Endometrium (tissue), 2 donors: ENCODE measurements around the gene ADAM10.

ENCODE experiments used
- FAIRE-seq: peaks from 2 replicates; lab custom pipeline; 2012; peaks lifted over from hg19 to GRCh38; lab: Jason Lieb, UNC
- donor health status: control.
- donor health status: control.

ADAM10 gene

DNA sequence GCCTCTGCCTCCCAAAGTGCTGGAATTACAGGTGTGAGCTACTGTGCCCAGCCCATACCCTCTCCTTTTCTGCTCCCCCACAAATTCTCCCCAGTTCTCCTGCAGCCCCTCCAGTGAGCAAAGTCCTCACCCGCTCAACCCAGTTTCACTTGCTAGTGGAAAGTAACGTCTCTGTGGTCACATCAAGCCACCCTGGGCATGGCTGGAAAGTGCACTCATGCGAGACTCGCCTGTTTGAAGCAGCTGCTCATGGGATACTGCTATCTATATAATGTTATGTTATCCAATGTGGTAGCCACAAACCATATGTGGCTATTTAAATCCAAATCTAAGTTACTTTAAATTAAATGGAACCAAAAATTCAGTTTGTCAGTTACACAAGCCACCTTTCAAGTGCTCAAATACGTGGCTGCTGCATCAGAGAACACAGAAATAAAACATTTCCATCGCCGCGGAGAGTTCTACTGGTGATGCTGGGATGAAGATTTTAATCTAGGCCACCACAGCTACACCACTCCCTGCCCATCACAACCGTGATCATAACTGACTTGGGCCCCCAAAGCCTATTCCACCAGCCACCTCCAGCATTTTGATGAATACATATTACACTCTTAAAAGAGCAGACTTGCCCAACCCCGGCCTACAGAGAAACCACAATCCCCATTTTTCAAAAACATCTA, 198.3 kb downstream of the ADAM10 start:
- FAIRE-seq, result no peak

DNA sequence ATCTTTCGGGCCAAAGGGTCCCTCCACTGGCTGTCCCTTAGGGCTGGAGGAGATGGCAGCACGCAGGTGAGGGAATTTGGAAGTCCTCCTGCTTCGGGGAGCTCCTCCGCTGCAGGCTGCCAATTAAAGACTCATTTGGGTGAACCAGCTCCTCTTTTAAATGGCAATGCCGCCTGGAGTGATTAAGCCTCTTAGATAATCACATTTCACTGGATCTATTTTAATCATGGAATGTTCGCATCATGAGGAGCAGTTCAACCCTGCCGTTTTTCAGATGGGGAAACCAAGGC, 199.8 kb downstream of the ADAM10 start:
- no peak for FAIRE-seq

DNA sequence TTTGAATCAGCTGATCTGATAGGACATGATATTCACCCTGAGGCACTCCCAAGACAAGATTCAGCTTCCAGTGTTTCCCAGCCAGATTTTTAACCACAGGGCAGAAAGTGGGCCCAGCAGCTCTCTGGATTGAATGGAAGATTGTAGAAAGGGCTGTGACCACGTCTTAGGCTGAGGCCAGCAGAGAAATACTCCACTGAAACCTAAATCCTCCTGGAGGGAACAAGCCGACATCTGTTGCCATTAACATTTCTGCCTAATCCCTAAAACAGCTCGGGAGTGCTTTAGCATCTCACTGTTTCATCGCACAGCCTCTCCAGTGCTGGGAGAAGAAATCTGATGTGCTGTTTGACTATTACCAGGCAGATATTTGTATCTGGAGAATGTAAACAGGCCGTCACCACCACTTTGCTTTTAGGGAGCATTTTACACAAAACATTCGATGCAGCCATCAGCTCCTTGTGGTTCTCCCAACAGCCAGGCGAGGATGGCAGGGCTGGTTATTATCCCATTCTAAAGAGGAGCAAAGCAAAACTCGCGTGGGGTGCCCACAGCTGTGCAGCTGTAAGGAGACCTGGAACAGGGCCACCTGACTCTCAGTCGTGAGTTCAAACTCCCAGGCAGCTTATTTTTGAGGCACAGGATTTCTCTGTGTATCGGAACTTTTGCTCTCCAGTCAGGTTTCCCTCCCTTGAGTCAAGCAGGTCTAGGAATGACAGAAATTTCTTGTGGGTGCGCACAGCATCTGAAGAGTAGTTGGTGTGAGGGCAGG, 200.3 kb downstream of the ADAM10 start:
- FAIRE-seq, result peak; percentile 68

DNA sequence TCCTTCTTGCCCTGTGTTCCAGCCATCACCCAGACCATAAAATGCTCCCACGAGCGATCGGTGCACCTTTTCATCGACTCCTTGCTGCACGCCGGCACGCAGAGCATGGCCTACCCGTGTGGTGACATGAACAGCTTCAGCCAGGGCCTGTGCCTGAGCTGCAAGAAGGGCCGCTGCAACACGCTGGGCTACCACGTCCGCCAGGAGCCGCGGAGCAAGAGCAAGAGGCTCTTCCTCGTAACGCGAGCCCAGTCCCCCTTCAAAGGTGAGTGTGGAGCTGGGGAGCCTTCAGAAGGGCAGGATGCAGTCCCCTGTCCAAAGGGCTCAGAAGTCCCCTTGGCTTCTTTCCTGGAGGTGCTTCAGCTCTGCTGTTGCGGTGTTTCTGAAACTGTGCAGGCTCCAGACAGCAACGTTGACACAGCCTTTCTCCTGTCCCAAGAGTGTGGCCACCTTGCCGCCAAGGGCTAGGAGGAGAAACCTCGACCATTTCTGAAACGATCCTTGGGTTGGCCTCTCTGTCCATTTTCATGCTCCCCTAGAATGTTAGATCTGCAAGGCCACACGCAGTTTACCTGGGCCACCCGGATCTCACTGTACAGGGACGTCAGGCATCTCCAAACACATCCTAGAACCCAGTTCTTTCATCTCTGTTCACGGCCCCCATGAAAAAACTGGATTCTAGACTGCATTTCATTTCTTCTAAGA, 201.0 kb downstream of the ADAM10 start:
- FAIRE-seq, result no peak

DNA sequence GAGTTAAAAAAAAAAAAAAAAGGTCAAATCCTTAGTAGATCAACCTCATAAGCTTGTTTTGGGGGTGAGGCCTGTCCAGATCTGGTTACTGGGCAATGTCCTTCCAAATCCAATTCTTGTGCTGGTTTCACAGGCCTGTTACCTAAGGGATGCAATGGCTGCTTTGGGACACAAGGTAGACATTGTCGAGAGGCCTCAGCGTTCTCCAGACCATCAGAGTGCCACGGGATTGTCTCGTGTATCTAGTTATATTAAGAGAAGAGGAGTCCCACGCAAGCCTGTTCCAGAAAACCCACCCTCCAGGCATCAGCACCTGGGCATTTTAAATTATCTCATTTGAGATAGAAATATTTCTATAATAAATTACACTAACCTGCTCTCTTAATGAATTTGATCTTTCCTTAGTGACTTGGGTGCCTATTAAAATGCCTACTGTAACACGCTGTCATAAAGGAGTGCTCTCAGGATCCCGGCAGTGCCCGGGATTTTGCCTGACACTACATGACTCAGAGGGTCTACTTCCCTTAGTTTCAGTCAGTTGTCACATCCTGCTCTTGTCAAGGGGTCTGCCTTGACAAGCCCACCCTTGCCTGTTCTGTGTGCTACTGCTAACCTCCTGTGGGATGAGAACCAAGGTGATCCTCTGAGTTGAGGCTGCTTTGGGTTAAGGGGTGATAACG, 201.7 kb downstream of the ADAM10 start:
- no peak for FAIRE-seq

DNA sequence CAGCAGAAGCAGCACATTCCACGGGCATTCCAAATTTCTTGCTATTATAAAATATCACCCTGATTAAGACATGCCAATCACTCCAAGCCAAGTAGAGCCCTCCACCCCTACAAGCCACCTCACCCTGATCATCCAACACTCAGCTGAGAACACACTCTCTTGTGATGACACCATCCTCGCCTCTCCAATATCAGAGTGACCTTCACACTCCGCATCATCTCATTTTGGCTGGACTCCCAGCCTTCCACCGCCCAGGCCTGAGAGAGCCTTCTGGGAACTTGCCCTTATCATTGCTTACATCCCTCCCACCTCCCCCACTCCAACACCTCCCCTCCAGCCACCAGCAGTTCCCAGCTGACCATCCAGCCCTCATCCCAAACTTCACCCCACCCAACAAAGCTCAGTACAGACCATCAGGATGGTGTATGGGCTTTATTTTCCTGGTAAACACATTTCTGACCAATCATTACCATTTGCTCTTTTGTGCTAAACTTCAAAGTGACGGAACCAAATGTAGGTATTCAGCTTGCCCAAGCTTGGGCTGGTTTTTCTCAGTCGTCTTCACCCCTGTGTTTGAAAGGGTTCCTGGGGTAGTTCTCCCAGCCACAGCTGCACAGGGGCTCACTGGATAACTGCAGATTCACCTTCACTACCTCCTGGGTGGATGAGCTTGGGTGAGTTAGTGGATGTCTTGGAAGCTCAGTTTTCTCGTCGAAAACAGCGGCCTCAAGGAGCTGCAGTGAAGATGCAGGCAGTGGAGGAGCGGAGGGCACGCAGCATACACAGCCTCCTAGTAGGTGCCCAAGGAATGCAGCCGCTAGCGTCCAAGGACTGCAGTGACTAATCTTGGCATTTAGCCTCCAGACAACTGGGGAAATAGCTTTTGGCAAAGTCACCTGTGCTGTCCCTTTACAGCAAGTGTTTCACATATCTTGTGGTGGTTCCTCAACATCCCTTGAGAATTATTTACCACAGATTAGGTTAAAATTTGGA, 202.6 kb downstream of the ADAM10 start:
- no peak for FAIRE-seq

DNA sequence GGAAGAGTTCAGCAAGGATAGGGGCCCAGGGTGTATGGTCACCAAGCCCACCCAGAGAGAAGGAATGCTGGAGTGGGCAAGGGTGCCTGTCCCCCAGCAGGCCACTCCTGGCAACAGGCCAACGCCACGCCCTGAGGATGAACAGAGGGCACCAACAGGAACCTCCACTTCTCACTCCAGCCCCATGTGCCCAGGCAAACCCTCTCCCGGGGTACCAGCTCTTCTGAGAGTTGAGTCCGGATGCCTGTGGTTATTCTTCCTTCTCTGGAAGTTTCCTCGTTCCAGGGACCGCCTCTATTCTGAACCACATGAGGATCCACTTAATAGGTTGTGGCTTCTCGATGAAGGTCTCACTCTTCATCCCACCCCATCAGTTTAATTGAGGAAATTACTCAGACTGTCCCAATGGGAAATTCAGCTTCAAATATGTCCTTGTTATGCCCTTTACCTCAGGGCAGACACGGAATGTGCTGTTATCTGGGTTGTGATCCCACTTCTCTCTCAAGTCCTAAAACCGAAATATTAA, 203.4 kb downstream of the ADAM10 start:
- no peak for FAIRE-seq

DNA sequence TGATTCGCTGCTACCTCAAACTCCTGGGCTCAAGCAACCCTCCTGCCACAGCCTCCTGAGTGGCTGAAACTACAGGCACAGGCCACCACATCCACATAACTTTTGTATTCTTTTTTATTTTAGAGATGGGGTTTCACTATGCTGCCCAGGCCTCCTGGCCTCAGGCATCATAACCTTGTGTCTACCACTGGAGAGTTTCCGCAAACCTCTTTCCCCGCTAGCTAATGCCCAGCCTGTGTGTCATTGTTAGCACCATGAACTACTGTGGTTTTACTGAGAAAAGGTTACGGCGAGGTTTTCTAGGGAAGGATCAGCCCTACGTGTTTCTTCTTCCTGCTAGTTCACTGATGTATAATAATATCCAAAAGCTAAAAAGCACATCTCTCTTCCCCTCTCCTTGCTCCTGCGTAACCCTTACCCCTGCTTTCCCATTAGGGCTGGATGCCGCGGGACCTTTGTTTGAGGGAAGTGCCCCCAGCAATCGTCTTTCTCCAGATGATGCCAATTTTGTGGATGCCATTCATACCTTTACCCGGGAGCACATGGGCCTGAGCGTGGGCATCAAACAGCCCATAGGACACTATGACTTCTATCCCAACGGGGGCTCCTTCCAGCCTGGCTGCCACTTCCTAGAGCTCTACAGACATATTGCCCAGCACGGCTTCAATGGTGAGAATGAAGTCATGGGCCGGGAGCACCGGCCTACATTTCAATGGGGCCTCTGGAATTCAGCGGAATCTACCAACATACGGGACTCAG, 204.0 kb downstream of the ADAM10 start:
- no peak for FAIRE-seq

DNA sequence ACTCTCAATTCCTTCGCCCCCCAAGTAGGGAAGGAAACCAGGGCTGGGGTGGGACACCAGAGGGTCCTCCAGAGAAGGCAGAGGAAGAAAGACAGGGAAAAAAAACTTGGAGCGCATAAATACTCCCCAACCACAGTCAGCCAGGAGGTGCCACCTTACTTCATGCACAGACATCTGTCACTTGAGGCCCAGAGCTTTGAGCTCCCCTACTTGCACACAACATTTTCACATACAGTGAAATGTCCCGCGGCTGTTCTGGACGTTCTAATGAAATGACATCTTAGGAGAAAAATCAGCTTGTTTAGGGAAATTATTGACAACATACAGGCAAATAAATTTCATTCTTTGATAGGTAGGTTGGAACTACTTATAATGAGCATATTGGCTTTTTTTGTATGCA, 204.8 kb downstream of the ADAM10 start:
- no peak for FAIRE-seq

DNA sequence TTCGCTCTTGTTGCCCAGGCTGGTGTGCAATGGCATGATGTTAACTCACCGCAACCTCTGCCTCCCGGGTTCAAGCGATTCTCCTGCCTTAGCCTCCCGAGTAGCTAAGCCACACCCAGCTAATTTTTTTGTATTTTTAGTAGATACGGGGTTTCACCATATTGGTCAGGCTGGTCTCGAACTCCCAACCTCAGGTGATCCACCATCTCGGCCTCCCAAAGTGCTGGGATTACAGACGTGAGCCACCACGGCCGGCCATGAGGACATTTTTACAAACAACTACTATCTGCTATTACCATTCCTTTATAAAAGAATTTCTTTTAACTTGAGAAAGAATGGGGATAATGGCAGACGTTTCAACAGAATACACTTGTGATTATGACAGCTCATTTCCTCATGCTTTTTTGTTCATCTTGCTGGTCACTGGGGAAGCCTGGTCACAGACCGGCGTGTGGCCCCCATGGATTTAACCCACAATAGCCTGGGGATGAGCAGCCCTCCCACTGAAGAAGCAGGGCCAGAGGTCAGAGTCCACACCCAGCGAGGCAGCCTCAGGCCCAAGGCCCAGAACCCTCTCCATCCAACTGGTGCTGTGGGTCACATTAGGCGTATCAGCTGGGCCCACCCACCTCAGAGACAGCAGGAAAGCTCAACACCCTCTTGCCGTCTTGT, 205.7 kb downstream of the ADAM10 start:
- no peak for FAIRE-seq

DNA sequence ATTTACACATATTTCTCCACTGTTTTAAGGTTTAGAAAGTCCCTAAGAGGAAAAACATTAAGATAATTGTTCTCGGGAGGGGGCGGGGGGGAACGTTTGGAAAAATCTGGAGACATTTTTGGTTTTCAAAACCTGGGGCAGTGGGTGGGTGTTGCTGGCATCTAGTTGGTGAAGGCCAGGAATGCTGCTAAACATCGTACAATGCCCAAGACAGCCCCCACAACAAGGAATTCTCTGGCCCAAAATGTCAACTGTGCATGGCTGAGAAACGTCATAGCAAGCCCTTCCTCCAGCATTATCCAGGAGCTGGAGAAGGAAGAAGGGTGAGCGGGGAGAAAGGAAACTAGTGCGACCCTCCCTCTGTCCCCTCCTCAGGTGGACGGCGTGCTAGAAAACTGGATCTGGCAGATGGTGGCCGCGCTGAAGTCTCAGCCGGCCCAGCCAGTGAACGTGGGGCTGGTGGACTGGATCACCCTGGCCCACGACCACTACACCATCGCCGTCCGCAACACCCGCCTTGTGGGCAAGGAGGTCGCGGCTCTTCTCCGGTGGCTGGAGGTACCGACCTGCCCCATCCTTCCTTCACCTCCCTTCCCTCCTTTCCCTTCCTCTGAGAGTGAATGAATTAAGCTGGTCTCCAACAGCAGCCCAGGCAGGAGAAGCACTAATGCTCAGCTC, 208.0 kb downstream of the ADAM10 start:
- FAIRE-seq, result no peak

DNA sequence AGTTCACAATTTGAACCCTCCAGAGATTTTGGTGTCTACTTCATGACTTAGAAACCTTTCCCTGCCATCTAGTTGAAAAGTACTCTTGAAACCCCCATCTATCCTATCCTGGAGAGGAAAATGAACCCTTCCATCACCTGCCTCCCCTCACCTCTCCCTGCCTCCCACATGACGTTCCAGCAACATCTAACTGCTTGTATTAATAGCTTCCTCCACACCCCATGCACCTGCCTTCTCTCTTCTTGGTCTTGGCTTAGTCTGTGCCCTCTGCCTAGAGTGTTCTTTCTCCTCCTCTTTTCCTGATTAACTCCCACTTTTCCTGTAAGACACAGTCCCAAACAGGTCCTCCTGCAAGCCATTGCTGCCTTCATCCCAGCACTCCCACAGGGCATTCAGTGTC, 210.0 kb downstream of the ADAM10 start:
- FAIRE-seq, result no peak

DNA sequence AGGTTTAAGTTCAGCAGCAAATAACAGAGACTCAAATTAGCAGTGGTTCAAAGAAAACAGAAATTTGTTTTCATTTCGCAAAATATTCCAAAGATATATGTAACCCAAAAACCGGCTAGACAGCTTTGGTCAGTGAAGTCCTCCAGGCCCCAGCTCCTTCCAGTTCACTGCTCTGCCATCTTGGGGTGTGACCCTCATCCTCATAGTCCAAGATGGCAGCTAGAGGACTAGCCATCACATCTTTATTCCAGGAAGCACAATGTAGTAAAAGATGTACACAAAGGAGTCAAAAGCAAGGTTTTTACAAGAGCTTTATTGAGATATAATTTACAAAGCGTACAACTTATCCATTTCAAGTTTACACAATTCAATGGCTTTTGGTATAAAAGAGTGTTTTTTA, 210.6 kb downstream of the ADAM10 start:
- no peak for FAIRE-seq
